Measurements from ENCODE around the gene GATC.

- TF ChIP-seq POLR2A (IDR thresholded peaks at IDR 0.05; ENCODE audit: low read depth, low read length) (no peak), TAF1 (IDR thresholded peaks at IDR 0.05; ENCODE audit: low read depth, low read length) (no peak), POLR2AphosphoS5 (IDR thresholded peaks at IDR 0.05; ENCODE audit: low read depth, low read length) (no peak)
These were observed 7.0 kb downstream of the GATC start for GRCh38 chr12:120453060-120453750.

Data from GM12891 (cell line).